Stimulated activated CD8-positive, alpha-beta memory T cell treated with anti-CD3 and anti-CD28 coated beads, Interleukin-12 subunit alpha, Interleukin-12 subunit beta, amount 100 ng/mL, for 24 hours (primary cell): ENCODE data around the gene SMYD1.

Experiments
- DNase-seq: peaks from one replicate; pipeline ENCODE4 v3.0.0-alpha.2; 2020; ENCODE audit errors: extremely low read depth

The SMYD1 gene

DNA sequence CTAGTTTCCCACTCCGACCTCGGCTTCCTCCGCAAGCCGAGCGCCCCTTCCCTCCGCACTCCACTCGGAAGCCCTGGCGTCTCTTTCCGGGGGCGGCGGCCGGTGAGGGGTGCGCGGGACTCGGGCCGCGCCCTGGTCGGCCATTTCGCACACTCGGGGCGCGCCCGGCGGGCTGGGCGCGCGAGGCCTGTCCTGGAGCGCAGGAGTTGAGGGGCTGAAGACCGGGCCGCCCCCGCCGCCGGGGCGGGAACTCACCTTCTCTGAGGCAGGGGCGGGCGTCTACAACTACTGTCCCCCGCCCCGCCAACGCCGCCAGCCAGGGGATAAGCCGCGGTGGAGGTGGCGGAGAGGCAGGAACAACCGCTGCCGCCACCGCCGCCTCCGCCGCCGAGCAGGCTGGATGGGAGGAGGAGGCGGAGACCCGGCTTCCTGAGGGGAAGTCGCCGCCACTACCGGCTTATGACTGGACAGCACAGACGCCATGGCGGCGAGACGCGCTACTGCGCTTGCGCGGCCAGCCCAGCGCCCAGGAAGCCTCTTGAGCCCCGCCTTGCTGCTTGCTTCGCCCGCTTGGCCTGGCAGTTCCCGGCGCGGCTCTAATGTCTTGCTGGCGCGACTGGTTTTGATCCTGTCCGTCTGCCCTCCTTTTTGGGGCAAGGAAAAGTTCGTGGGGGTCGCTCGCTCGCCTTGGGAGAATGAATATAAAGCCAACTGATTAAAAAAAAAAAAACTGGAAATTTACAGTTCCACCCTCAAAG lies 12.1 kb upstream of the SMYD1 start, which contains the start of gene KRCC1:
Gene KRCC1 (minus strand): TSS at position 413 of the 758 bp plus-strand sequence. CDS start 27,220 bp downstream, outside the sequence.
- DNase-seq: peak; percentile 84

DNA sequence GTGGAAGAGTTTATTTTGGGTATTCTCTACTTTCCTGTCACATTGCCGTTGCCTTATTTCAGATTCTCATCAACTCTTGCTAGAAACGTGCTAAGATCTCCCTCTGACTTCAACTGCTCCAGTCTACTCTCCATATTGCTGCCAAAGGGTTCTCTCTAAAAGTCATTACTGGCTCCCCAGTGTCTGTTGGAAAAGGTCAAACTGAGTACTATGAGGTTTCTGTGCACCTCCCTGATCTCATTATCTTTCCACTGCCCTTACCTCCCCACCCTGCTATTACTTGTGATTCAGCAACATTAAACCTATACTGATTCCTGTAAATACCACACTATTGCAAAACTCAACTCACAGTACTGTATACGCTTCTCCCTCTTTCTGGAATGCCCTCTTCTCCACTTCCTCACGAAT lies 10.2 kb upstream of the SMYD1 start:
- DNase-seq: no peak

DNA sequence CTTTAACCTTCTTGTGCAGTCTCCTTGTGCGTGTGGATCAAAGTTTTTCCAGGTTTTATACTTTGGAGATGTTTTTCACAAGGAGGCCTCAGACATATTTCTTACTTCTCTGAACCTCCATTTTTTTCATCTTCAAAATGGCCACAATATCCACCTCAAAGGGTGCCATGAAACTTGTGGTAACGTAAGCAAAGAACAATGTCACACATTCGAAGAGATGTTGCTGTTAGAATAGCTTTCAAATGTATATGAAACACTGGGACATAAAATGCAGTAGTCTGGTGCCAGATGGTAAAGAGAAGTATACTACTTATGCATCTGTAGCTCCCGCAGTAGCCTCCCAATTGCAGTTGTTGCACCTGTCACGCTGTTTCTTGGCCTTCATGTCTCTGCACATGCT lies 9.4 kb upstream of the SMYD1 start:
- DNase-seq: no peak

DNA sequence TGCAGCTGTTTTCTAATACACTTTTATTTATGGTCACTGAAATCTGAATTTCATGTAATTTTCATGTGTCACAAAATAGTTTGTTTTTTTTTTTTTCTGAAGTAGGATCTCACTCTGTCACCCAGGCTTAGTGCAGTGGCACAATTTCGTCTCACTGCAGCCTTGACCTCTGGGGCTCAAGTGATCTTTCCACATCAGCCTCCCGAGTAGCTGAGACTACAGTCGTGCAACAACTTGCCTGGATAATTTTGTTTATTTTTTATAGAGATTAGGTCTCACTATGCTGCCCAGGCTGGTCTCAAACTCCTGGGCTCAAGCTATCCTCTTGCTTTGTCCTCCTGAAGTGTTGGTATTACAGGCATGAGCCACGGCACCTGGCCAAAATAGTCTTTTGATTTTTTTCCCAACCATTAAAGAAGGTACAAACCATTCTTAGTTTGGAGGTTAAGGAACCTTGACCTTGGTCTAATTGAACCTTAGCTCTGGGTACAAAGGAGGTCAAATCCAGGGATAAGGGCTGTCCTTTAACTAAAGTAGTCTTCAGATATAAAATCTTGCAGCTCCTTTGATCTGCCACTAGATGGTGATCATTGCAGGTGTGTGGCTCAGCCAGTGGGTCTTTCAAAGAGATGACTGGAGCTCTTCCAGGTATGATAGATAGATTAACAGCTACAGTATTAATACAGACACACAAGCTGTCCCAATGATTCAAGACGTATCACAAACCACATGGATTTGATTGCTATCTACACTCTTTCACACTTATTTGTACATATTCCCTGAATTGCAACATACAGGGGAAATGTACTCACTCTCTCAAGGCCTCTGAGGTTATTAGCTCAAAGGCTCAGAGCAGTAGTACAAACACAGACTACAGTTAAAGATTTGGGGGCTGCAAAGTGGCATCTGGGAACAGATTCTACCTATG lies 7.4 kb upstream of the SMYD1 start:
- no peak for DNase-seq

DNA sequence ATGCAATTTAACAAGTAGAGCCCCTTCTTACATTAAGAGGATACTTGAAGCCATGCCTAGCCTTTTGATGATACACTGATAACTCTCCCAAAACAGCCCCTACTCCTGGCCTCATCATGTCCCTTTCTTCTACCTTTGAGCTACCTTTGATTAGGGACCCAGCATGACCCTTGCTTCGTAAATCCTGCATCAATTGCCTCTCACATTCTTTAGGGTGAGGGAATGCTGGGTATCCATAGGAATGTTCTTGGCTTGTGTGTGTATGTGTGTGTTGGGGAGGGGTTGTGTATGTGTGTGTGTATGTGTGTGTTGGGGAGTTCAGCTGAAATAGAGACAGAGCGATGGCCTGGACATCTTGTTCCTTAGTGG lies 6.7 kb upstream of the SMYD1 start:
- no peak for DNase-seq

DNA sequence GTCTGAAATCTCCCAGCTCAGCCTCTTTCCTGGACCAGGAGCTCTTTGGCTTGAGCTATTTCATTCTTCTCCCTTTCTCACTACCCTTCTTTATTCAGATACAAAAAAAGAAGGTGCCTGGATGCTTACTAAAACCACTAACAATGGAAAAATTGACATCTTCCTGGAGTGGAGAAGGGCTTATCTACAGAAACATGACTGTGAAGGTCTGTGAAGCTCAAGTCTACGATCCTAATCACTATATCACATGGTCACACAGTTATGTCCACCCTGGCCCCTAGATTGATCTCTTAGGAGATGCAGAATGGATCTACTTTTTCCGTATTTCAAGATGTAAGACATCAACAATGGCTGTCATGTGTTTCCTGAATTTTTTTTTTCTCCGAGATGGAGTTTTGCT lies 6.3 kb upstream of the SMYD1 start:
- DNase-seq: no peak

DNA sequence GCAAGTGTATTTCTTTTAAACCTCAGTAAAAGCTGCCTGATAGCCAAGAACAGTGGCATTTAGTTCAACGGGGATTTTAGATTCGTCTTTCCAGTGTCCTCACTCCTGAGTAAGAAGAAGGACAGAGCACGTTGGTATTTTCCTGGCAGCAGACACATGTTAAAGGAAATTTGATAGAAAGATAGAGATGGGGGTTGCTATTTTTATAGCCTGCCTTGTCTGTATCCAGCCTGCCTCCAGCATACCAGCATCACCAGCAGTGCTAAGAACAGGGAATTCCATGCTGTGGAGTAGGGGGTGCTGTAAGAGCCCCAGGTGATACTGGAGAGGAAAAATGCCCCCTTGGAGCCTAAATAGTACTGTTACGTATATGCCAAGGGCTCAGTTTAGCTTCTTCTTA lies 1.1 kb upstream of the SMYD1 start:
- no peak for DNase-seq

DNA sequence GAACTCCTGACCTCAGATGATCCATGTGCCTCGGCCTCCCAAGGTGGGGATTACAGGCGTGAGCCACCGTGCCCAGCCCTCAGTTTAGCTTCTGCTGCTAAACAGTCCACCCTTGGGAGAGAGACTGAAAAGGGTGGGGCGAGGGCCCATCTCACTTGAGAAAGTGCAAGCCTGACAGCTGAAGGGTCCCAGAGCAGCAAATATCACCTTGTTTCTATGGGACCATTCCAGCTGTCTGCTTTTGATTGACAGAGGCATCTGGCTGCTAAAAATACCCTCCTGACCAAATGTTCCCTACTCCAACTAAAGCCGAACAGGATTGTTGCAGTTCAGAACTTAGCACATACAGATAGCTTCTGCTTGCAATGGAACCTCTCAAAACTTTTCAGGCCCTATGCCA lies 436 bp upstream of the SMYD1 start:
- DNase-seq: no peak

DNA sequence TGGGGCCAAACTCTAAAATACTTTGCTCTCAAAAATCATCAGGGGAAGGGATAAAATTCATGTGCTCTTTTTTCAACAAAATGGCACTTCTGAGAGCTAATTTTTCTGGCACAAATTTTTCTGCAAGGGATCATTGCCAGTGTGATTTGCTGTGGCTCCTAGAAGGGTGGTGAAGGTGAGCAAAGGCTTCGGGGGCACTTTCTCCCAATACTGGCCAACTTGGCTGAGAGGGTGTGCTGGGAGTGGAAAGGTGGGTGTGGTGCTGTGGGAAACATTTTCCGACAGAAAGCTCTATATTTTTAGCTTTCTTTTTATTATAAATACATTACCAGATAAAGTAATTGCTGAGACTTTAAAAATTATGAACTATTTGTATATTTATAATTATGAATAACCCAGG lies 419 bp downstream of the SMYD1 start:
- no peak for DNase-seq

DNA sequence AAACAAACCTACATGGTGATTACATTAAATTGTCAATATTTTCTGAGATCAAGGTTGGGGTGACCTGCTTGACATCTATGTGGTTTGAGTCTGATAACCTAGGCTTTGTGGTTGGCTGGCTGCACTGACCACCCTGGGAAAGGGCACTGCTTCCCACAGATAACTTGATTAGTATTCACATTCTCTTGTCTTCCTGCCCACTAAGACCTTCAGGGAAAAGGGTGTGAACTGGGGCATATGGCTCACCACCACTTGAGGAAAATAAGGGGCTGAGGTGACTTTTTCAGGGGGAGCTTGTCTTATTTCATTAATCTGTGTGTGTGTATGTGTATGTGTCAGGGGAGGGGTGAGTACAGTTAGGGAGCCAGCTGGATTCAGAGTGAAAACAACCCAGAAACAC lies 1.5 kb downstream of the SMYD1 start:
- no peak for DNase-seq

DNA sequence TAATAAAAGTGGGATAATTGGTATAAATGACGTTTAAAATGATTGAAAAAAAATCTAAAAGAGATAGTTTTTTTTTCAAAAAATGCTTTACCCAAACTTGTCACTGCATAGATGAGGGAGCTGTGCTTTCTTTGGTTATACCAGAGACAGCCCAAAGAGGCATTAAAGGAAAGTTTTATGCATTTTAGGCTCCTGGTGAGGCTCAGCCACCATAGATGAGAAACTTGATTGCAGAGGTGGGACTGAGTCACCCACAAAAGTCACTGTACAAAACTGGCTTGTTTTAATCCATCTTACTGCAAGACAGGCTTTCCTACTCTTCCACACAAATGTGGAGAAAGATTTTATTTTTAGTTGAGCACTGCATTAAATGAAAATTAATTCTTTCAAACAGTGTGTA lies 2.4 kb downstream of the SMYD1 start:
- no peak for DNase-seq

DNA sequence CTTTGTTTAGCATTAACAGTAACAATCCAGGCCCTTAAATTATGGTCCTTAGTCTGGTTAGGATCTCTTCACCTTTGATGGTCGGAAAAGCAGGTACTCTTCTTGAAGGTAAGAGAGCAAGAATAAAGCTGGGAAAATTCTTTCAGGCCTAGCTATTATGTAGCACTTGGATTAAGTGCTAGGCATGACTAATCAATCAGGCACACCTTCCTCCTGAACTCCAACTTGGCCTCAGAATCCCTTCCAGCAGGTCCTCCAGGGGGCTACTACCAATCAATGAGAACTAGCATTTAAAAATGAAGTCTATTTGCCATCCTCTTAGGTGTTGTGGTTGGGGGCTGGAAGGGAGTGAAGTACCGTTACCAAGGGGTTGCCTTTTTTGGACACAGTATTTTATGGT lies 3.7 kb downstream of the SMYD1 start:
- DNase-seq: no peak

DNA sequence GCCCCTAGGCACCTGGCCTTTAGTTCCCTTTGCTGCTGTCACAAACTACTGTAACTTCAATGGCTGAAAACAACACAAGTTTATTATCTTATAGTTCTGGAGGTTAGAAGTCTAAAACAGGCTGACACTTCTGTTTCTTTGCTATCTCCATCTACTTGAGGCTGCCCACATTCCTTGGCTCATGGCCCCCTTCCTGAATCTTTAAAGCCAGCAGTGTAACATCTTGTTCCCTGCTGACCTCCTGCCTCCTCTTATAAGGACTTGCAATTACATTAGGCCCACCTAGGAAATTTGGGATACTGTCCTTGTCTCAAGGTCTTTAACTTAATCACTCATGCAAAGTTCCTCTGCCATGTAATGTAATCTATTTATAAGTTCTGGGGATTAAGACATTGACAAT lies 6.5 kb downstream of the SMYD1 start:
- DNase-seq: no peak

DNA sequence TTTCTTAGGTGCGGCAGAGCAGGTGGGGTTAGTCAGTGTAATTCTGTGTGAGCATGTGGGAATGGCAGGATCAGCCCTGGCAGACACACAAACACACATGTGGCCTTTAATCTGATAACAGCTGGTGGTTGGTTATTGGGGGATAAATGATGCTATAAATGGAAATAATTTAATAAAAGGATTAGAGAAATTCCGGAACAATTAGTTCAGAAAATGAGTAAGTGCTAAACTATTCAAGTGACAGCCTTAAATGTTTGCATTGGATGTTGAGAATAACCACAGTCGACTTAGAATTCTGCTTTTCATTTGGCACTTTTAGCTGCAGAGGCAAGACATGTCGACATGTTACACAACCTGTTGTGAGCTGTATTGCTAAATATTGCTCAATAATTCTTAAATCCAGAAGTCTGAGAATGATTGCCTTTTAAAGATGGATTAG lies 7.2 kb downstream of the SMYD1 start:
- DNase-seq: no peak

DNA sequence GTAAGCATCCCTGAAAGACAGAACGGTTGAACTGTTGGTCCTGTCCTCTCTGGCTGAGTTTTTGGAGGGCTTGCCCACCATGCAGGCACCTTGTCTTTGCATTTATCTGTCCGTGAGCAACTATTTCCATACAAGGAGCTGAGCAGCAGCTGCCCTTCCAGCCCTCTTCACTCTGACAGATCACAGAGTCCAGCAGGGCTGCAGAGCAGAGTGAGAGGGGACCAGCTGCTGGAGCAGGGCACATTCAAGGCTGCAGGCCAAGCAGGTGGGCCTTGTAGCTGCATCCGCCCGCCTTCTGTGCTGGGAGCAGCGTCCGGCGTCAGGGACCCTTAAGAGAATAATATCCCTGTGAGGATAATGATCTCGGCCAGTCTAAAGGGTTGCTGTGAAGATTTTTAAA lies 9.5 kb downstream of the SMYD1 start:
- no peak for DNase-seq

DNA sequence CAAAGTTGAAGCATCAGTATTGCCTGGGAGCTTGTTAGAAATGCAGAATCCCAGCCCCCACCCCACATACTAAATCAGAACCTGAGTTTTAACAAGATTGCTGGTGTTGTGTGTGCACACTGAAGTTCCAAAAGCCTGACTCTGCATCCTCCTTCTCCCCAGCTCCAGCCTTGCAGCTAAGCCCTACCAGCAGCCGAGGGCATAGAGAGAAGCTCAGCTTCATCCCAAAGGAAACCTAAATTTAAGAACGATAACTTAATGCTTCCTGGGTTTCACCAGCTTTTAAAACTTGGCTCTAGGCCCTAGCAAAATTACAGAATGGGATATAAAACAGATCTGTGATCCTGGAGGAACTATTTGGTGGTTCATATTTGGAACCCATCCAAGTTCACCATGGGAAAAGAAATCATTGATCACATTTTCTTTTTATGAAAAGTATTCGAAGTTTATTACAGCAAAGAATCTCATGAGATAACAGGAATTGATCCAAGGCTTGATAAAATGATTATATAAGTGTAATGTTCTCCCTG lies 11.1 kb downstream of the SMYD1 start:
- no peak for DNase-seq

DNA sequence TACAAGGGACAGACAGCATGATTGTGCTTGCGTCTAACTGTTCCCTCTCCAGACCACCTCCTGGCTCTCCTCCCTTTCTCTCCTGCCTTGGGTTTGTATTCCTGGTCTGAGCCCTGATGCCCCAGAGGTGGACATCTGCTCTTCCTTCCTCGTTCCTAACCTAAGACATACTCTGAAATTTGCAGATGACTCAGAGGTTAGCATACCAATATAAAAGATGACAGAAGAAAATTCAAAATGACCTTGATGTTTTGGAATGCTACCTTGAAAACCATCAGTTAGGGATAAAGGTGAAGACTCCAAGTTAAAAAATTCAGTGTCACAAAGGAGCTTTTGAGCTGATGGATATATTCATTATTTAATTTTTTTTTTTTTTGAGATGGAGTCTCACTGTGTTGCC lies 12.9 kb downstream of the SMYD1 start:
- no peak for DNase-seq

DNA sequence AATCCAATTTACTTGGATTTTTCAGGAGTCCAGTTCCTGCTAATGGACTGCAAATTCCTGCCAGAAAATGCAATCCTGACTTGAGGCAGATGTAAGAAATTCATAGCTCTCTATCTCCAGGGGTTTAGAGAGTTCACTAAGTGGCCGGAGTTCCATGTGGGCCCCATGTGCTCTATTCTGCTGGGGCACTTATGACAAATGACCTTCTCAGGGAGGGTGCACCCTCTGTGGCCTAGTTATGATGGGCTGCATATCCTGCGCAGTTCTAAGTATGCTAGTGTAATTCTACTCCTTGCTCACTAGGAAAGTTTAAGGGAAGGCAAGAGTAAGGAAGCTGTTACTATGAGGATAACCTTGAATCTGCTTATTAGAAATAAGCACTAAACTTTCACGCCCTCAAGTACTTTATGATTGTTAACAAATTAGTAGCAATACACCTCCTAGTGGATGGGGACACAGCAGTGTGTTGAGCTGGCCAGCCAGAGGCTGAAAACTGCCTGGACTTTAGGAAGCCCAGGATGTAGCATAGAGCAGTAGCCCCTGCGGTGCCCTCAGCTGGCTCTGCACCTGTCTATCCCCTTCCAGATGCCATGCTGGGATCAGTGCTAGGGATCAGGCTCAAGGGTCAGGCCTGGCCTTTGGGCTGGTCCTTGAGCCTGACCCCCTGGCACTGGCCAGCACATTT lies 14.4 kb downstream of the SMYD1 start:
- DNase-seq: no peak

DNA sequence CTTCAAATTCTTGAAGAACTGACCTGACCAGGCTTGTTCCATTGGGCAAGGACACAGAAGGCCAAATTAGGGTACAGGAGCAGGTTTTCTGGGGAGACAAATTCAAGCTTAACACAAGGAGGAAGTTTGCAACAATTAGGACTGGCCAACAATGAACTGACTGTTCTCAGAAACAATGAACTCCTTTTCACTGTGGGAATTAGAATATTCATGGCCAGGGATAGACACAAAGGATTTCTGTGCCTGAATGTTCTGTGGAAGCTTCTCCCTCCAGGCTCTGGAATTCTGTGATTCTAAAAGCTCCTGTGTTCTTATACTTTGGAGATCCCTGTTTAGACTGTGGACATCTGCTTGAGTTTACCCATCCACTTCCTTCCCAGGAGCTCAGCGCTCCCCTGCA lies 15.2 kb downstream of the SMYD1 start:
- DNase-seq: no peak

DNA sequence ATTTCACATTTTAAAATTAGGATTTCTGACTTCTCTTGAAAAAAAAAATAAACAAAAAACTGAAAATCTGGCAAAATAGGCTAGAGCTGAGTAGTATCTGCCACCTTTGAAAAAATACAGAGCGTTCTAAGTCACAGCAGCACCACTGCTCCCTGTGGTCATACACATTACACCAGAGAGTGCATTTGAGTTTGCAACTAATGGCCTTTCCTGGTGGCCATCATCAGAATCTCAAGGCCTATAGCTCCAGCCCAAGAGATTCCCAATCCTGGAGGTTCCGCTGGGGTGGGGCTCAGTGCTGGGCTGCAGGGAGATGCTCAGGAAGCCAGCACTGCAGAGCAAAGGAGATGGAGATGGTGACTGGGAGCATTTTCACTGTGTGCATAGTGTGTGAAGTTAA lies 17.5 kb downstream of the SMYD1 start:
- DNase-seq: no peak

DNA sequence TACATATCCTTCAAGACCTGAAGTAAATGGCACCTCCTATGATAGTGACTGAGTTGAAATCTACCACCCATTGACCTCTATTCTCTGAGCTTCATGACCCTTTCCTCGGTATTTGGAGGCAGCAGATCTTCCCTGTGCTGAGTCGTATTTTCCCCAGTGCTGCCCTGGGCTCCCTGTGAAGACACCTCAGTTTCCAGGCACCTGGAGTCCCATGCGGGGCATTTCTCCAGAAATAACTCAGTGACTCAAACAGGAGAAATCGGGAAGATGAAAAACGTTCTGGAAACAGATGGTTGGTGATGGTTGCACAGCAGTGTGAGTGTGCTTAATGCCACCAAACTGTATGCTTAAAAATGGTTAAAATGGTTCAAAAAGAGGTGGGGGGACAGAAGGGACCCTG lies 18.0 kb downstream of the SMYD1 start:
- no peak for DNase-seq

DNA sequence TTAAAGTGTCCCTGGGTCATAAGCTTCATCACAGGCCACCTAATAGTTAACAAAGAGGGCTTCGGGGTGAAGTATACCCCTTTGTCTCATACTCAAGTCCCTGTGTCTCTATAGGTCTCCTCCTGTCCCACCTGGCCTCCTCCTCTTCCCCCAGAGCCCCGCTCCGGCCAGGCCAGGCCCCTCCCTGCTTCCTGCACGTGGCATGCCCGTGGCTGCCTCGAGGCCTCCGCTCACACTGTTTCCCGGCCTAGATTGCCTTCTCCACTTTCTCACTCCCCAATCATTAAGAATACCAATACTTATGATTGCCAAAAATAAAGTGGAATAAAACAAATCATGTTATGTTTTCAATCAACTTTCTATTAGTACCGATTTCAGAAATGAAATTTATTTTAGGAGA lies 18.8 kb downstream of the SMYD1 start:
- DNase-seq: no peak
